Adrenal gland (tissue), 12 donors: ENCODE results near the gene ZNF35. TPM values are rescaled to one million over a fixed set of nuclear protein-coding genes. Genes with fewer than 3 reads are reported as not detected.
A peak's percentile ranks its signal among the peaks of the same experiment; 100 is the strongest.

Source experiments
- DNase-seq, 7 donors: peaks; one replicate each; pipeline ENCODE4 v3.0.0-alpha.2; 2019 to 2020
- H3K27ac ChIP-seq, 5 donors: fragments of 200-600 bp; sonication (generic) in 4 of 5; 1 replicate in 3 of 5; 2 replicates in 2 of 5; pipeline versions ENCODE4 v1.5.1 to v1.8.0; 2016 to 2020; ENCODE audit warnings: mild to moderate bottlenecking in 1 of 5
- H3K27me3 ChIP-seq: fragments of 200-600 bp; 2 replicates; pipeline ENCODE4 v1.8.0; 2021
- H3K36me3 ChIP-seq, 2 donors: fragments of 200-600 bp; replicated peaks in 1 of 2; 1 replicate in 1 of 2; 2 replicates in 1 of 2; pipeline versions ENCODE4 v1.5.1 to v1.8.0; 2018 to 2022
- H3K4me1 ChIP-seq, 2 donors: fragments of 200-600 bp; replicated peaks in 1 of 2; 1 replicate in 1 of 2; 2 replicates in 1 of 2; pipeline versions ENCODE4 v1.5.1 to v1.8.0; 2018 to 2021
- H3K4me3 ChIP-seq, 4 donors: fragments of 200-600 bp; sonication (generic) in 3 of 4; one replicate each; pipeline ENCODE4 v1.5.1; 2016 to 2018
- H3K9me3 ChIP-seq, 3 donors: fragments of 200-600 bp; sonication (generic) in 1 of 3; replicated peaks in 1 of 3; 1 replicate in 2 of 3; 2 replicates in 1 of 3; pipeline versions ENCODE4 v1.5.1 to v1.8.0; 2016 to 2021
- CTCF ChIP-seq, 6 experiments: fragments of 450-650 bp in 4 of 6; fragments of 200-600 bp in 2 of 6; sonication (generic) in 1 of 6; IDR thresholded peaks; 1 replicate in 5 of 6; 2 replicates in 1 of 6; pipeline versions ENCODE4 v1.5.1 to v1.8.0; 2016 to 2021; ENCODE audit warnings: antibody characterized with exemption in 6 of 6, mild to moderate bottlenecking in 2 of 6, moderate library complexity in 1 of 6
- POLR2A ChIP-seq, 2 donors: fragments of 450-650 bp; IDR thresholded peaks; one replicate each; pipeline ENCODE4 v1.6.1; 2017; ENCODE audit warnings: antibody characterized with exemption in 2 of 2, mild to moderate bottlenecking in 2 of 2, moderate library complexity in 1 of 2
- WGBS, 4 donors: extraction: QIAGEN DNeasy Blood & Tissue Kit in 2 of 4; methylation state at CpG; one replicate each; pipeline versions ENCODE4 v1.1.5 to v1.1.7; 2013 to 2017; 5-methylcytosine and 5-hydroxymethylcytosine counted together
- intact Hi-C, 2 donors: fragments of 100-400 bp; cut with DNase I; formaldehyde crosslinking; loops; one replicate each; pipeline versions ENCODE4 v1.14.1 to v1.15.0; 2022 to 2023
- polyA plus RNA-seq, 3 donors: library from polyadenylated mRNA; stranded (reverse); fragments of 200-250 nt in 2 of 3; fragments of 350-450 nt in 1 of 3; fragmentation: Illumina TruSeq in 1 of 3; extraction: RNeasy Lipid Tissue Mini Kit (QIAGEN cat#74804) in 1 of 3; gene quantifications; one replicate each; pipeline ENCODE4 v1.2.3, GENCODE V29; 2013 to 2014
- total RNA-seq, 9 donors: library from RNA; depleted of rRNA in 4 of 9; stranded (reverse); fragments of >200 nt in 4 of 9; fragments of 120-200 nt in 1 of 9; fragmentation: NEBNext Ultra II Directional in 1 of 9; extraction: Animal tissue kit (Norgen Biotek cat#: 25700) in 1 of 9; gene quantifications; one replicate each; pipeline versions ENCODE4 v1.1.0 to v1.2.4, GENCODE V29; 2013 to 2023
- donor health status: healthy with polysubstance abuse.
- donor health status: Bipolar disorder and iron deficiency.
- donor health status: DM: yes; HTN: yes; CAD: no.
- donor health status: DM: no; HTN: no; CAD: no.
- donor health status: DM: no; HTN: no; CAD: no.
- donor health status: DM: yes; HTN: yes; CAD: no.

Gene ZNF35
- total and polyA plus RNA-seq, 12 donors = 2.8 to 13.7 (median 6.2) TPM

DNA sequence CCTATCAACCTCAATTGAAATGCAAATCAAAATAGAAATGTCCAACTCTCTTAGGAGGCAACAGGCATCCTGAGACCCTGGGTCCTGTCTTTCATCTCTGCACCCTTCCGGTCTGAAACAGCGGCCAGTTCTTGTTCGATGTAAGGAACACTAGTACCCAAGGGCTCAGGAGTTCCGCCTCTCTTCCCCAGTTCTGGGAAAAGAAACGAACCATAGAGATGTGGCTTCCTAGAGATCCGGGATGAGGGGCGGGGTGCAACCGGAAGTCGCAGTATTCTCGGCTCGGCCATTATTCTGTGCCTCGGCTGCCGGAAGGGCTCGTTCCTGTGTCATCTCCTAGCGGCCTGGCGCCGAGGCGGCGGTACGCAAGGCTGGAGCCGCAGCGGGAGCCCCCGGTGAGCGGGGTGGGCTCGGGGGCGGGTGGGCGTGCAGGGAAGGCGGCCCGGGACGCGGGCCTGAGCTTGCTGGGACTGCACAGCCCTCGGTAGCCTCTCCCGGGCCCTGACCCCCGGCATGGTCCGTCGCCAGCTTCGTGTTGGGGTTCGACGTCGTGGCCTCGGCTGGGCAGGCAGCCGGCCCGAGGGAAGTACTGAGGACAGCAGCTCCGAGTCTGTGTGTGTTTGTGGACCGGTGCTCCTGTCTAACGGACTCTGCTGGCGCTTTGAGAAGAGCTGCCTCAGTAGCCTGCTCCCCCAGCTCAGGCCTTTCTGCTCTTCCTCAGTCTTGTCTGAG is 23.6 kb upstream of the ZNF35 start, which contains the start of gene ZNF197:
Gene ZNF197 (plus strand): TSS at position 288 of the 732 bp plus-strand sequence. CDS start 4,119 bp downstream, outside the sequence.
- TF ChIP-seq CTCF (IDR thresholded peaks at IDR 0.05) = peak in 1 of 6 experiments; percentile 13
- peak in 1 of 2 donors; percentile 64 for TF ChIP-seq POLR2A (IDR thresholded peaks at IDR 0.05)
- peak within 1 kb of the TSS; percentile 72 to 94 (median 90) for H3K27ac ChIP-seq
- peak; percentile 78 to 95 (median 88) for DNase-seq
- peaks cover 0 to 8% of the 10 kb centered on the region in 2 donors for H3K36me3 ChIP-seq
- H3K9me3 ChIP-seq = no peaks in the 10 kb centered on the region
- H3K27me3 ChIP-seq = no peaks in the 10 kb centered on the region
- 0 to 3% (median 0%) methylated on average over 8 to 47 of the region's 47 CpGs for WGBS, 4 donors
- H3K4me3 ChIP-seq = peak within 1 kb of the TSS in 3 of 4 donors; percentile 51 to 71 (median 54)
- H3K4me1 ChIP-seq = peaks cover 5 to 24% of the 10 kb centered on the region in 2 donors
- intact Hi-C loops = no loop called here

DNA sequence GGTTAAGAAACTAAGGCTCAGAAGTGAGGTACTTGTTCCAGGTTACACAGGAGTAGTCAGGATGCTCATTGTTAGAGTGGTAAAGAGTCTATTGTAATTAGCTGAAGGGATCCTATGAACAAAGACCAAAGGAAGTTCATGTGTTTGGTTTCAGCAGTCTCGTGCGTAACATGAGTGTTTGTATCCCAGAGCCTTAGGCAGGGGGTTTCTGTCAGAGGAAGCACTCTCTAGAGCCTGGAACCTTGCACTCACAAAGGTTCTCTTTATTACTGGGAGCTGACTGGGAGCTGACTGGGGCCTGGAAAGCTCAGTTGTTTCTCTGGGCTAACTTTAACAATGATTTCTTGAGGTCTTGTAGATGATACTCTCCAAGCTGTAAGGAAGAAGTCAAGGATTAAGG is 19.8 kb upstream of the ZNF35 start:
- H3K27ac ChIP-seq = no peak overlapping the region
- 80 to 93% (median 92%) methylated on average over 2 of the region's 2 CpGs for WGBS, 4 donors
- H3K9me3 ChIP-seq = no peaks in the 10 kb centered on the region
- DNase-seq = no peak
- H3K27me3 ChIP-seq = no peaks in the 10 kb centered on the region
- intact Hi-C loops = no loop called here
- peaks cover 0 to 40% of the 10 kb centered on the region in 2 donors for H3K36me3 ChIP-seq
- peaks cover 5 to 24% of the 10 kb centered on the region in 2 donors for H3K4me1 ChIP-seq
- TF ChIP-seq CTCF (IDR thresholded peaks at IDR 0.05) = no peak
- no peak for TF ChIP-seq POLR2A (IDR thresholded peaks at IDR 0.05)
- no peak overlapping the region for H3K4me3 ChIP-seq

- Histone ChIP-seq H3K36me3 (peaks cover 0 to 59% of the 10 kb centered on the region in 2 donors), H3K4me3 (no peak overlapping the region), H3K4me1 (peaks cover 0 to 5% of the 10 kb centered on the region in 2 donors), H3K27ac (no peak overlapping the region), H3K27me3 (no peaks in the 10 kb centered on the region), H3K9me3 (no peaks in the 10 kb centered on the region)
- TF ChIP-seq CTCF (IDR thresholded peaks at IDR 0.05) (no peak), POLR2A (IDR thresholded peaks at IDR 0.05) (no peak)
- no peak for DNase-seq
- intact Hi-C loops = no loop called here
- WGBS, 4 donors = 90 to 100% (median 96%) methylated on average over 3 of the region's 3 CpGs
Measured at GRCh38 chr3:44632193-44632592, 16.3 kb upstream of the ZNF35 start.

GRCh38 chr3:44642337-44642736 is 6.2 kb upstream of the ZNF35 start:
- 98 to 99% (median 99%) methylated on average over 4 of the region's 4 CpGs for WGBS, 4 donors
- Histone ChIP-seq H3K27ac (no peak overlapping the region), H3K36me3 (peaks cover 0 to 23% of the 10 kb centered on the region in 2 donors), H3K4me1 (no peaks in the 10 kb centered on the region), H3K9me3 (peaks cover 0 to 13% (median 7%) of the 10 kb centered on the region in 3 donors), H3K27me3 (no peaks in the 10 kb centered on the region), H3K4me3 (no peak overlapping the region)
- intact Hi-C loops = no loop called here
- TF ChIP-seq CTCF (IDR thresholded peaks at IDR 0.05) (no peak), POLR2A (IDR thresholded peaks at IDR 0.05) (no peak)
- DNase-seq = no peak
